GM18505 (cell line): ENCODE data around the gene RICTOR.
"Not testable (repeated sequence)": the region's sequence is repeated elsewhere in the genome, so short reads cannot be mapped to it uniquely, and the experiment has no call there.

Source experiments
- ATAC-seq: cut with Tn5 transposase; IDR thresholded peaks from one replicate; pipeline ENCODE4 v1.9.1; 2021; ENCODE audit not compliant: unreplicated experiment
- POLR2A ChIP-seq: IDR thresholded peaks from 4 replicates; pipeline ENCODE4 v1.6.1; 2011; ENCODE audit warnings: borderline replicate concordance; ENCODE audit not compliant: insufficient read depth, insufficient read length; ENCODE audit errors: extremely low read depth

RICTOR gene

DNA sequence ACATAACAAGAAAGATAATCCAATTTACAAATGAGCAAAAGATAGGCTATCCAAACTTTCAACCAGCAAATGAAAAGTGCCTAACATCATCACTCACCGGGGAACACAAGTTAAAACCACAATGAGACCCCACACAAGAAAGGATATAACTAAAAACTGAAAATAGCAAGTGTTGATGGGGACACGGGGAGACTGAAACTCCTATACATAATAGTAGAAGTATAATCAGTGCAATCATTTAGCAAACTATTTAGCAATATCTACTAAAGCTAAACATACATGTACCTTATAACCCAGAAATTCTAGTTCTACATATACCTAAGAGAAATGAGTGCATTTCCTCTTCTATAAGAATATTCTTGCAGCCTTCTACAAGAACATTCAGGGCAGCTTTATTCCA lies 72.5 kb downstream of the RICTOR start:
- TF ChIP-seq POLR2A = no peak
- ATAC-seq = no peak

DNA sequence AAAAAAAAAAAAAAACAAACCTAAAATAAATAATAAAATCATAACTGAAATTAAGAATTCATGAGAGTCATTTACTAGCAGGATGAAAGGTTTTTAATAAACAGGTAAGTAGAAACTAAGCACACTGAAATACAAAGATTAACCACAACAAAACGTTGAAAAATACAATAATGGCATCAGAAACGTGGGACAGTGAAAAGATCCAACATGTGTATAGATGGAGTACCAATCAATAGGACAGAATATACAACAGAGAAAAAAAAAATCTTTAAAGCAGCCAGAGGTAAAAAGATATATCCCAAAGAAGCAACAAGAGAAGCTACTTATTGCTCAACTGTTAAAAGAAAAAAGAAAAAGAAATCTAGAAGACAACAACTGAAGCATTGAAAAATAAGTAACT lies 75.2 kb downstream of the RICTOR start:
- no peak for ATAC-seq
- no peak for TF ChIP-seq POLR2A

DNA sequence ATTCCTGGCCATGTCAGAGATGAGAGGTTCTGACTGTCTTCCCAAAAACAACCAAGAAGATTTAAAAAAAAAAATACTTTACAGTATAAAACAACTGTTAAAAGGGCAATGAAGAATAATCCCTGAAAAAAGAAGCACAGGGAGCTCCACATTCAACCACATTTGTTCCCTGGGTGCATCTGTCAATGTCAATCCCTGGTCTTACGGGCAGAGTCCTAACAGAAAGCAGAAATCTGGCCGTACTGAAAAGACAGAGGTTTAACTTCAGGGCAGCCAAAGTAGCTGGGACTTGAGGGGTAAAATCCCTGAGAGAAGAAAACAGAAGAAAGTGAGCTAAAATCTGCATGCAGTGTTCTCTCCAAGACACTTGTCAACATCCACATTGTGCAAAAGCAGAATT lies 76.6 kb downstream of the RICTOR start:
- no peak for TF ChIP-seq POLR2A
- no peak for ATAC-seq

DNA sequence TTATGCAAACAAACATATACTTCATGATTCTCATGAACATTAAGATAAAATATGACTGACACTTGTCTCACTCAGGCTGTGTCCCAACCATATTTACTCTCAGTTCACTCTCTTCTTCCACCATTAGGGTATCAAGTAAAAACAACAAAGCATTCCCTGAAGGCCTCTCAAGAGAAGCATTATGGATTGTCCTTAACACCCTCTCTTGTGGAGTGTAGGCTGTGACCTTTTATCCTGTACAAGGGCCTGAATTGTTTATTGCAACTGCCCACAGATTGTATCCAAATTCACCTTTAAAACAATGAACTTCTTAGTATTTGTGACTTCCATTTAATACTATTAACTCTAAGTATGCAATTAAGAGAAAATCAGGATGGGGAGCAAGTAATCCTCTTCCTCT lies 78.1 kb downstream of the RICTOR start:
- TF ChIP-seq POLR2A = no peak
- no peak for ATAC-seq

DNA sequence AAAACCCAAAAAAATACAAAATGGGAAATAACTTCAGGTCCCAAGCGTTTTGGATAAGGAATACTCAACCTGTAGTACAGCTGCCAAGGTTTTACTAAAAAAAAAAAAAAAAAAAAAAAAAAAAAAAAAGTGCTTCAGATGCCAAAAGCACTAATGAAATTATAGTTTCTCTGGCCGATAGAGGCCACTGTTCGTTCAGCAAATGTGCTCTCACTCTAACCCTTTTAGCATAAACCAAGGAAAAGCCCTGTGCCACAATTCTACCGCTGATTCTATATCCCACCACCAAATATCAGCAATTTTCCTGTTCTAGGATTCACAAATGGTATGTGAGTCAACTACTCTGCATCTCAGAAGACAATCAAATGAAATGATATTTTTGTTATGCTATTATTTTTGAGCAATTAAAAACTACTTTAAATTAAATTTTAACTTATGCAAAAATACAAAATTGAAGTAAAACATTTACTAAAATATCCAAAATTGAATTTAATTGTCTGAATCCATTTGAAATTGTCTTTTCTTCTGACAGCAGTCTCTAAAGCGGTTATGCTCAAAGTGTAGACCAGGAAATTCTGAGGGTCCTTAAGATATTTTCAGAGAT lies 79.8 kb downstream of the RICTOR start:
- TF ChIP-seq POLR2A = no peak
- no peak for ATAC-seq

DNA sequence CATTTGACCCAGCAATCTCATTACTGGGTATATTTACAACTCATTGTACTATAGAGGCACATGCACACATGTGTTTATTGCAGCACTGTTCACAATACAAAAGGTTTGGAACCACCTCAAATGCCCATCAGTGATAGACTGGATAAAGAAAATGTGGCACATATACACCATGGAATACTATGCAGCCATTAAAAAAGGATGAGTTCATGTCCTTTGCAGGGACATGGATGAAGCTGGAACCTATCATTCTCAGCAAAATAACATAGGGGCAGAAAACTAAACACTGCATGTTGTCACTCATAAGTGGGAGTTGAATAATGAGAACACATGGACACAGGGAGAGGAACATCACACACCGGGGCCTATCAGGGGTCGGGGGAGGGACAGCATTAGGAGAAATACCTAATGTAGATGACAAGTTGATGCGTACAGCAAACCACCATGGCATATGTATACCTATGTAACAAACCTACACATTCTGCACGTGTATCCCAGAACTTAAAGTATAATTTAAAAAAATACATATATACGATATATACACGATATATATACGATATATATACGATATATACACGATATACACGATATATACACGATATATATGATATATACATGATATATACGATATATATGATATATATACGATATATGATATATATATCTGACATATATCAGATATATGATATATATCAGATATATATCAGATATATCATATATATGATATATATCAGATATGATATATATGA lies 84.1 kb downstream of the RICTOR start:
- not testable (repeated sequence) for ATAC-seq

DNA sequence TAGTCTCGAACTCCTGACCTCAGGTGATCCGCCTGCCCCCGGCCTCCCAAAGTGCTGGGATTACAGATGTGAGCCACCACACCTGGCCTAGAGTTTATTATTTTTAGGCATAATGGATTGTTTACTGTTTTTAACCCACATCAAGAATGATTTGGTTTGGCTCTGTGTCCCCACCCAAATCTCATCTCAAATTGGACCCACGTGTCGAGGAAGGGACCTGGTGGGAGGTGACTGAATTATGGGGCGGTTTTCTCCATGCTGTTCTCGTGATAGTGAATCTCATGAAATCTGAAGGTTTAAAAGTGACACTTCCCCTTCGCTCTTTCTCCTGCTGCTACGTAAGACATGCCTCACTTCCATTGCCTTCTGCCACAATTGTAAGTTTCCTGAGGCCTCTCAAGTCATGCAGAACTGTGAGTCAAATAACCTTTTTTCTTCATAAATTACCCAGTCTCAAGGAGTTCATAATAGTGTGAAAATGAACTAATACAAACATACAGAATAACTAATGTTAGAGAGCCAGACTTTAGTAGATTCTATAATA lies 88.2 kb downstream of the RICTOR start:
- ATAC-seq = no peak
- no peak for TF ChIP-seq POLR2A

DNA sequence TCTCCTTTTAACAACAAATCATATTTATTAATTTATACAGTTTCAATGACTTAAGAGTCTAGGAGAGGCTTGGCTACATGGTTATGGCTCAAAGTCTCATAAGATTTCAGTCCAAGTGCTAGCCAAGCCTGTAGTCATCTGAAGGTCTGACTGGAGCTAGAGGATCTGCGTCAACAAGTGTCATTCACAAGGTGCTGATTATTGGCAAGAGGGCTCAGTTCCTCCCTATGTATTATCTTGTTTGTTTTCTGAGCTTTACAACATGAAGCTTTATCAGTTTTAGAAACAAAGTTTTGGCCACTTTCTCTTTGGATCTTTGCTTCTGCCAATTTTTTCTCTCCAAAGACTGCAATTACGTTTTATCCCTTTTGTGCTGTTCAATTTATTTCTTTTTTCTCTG lies 94.7 kb downstream of the RICTOR start:
- TF ChIP-seq POLR2A = no peak
- no peak for ATAC-seq

DNA sequence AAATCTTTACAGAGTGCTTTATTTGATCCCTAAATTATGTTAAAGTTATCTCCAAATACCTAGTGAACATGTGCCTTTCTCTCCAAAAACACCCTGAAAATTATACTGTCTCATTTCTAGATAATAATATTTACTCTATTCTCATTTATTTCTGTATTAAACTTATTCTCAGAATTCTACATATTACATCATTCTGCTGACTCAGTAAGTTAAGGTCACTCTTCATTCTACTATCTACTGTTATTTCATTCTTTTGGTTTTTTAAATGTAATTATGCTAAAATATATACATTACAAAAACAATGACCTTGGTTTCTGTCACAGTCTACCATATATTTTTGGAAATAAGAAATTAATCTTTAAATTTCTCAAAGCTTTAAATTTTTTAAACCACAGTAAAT lies 96.2 kb downstream of the RICTOR start:
- TF ChIP-seq POLR2A = no peak
- no peak for ATAC-seq

DNA sequence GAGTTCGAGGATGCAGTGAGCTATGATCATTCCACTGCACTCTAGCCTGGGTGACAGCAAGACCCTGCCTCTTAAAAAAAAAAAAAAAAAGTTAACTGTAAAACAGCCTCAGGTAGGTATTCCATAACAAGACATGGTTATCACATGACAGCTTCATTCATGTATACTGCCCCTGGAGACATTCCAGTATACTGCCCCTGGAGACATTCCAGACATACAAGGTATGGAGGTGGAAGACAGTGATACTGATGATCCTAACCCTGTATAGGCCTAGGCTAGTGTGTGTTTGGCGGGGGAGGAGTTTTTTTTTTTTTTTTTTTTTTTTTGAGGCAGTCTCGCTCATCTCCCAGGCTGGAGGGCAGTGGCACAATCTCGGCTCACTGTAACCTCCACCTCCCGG lies 105.5 kb downstream of the RICTOR start:
- no peak for TF ChIP-seq POLR2A
- no peak for ATAC-seq

DNA sequence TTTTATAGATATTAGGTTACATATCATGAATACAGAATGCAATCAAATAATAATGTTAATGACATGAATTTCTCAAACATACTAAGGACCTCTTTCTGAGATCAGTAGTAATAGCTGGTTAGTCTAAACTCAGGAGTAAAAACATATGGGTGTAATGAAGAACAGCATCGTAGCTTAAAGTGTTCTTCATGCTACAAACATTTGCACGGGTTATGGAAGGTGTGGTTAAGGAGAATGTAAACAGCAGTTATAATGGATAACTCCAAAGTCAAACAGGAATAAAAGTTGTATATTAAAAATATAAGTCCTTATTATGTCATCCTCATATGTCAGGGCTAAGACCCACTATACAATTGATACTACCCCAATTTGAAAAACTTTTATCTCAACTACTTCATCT lies 112.5 kb downstream of the RICTOR start:
- no peak for TF ChIP-seq POLR2A
- no peak for ATAC-seq

DNA sequence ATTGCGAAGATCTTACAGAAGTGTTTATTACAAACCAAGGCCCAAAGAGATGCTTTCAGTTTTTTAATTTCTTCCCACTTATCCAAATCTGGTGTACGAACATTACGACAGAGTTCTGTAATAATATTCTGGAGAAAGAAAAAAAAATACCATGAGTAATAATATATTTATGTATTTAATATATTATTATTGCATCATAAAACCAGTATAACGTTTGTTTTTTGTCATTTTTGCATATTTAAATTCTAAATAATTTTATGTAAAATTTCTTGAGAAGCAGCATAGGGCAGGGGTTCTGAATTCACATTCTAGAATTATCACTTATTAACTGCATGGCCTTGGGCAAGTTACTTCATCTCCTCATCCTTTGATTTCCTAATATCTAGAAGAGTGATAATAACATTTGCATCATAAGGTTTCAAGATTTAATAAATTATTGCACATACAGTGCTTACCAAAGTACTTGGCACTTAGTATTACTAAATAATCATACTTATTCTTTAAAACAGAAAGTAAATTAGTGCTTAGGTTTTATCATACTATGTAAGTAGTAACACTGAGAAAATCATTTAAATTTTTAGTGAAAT lies 120.7 kb downstream of the RICTOR start:
- ATAC-seq = no peak
- no peak for TF ChIP-seq POLR2A

DNA sequence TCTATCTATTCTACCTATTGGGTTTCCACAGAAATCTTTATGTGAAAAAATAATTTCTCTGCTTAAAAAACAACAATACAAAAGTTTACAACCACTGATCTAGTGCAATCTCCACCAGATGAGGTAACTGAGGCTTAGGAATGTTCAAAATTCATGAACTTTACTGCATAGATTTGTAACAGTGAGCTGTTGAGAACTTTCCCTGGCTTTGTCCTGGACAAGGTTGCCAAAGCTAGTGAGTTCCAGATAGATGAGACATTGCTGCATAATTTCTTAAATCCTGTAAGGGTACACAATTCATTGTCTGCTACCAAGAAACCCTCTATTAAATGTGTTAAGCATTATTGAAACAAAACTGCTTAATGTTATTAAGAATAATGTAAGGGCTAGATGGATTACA lies 125.7 kb downstream of the RICTOR start:
- ATAC-seq = no peak
- no peak for TF ChIP-seq POLR2A

DNA sequence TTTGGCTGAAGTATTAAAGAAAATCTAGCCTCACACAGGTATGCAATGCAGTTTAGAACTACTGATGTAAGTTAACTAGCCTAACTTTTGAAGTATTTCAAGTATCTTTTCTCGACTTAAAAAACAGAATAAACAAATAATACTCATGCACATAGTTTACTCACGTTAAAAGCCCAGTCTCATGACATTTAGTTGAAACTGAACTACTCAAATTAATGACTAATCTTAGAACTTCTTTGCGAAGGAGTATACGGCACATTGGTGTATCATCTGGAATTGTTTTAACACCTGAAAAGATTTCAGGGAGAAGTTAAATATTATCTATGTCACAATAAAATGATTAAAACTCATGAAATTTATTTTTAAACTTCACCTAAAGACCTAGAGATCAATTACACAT lies 129.9 kb downstream of the RICTOR start:
- no peak for ATAC-seq
- TF ChIP-seq POLR2A = no peak
